Measurements from ENCODE around the gene GCAT.

The GCAT gene

GRCh38 chr22:37771702-37772427, 35.9 kb upstream of the GCAT start:
- DNase-seq (ENCODE audit: low read depth), result no peak
- H3K4me3 ChIP-seq (replicated peaks; ENCODE audit: low read depth, low read length), result no peak overlapping the region
- no peak for TF ChIP-seq CTCF (IDR thresholded peaks at IDR 0.05; ENCODE audit: low read length, missing control alignments)

- no peak for TF ChIP-seq CTCF (IDR thresholded peaks at IDR 0.05; ENCODE audit: low read length, missing control alignments)
- no peak for DNase-seq (ENCODE audit: low read depth)
- no peak overlapping the region for H3K4me3 ChIP-seq (replicated peaks; ENCODE audit: low read depth, low read length)
These were observed 33.0 kb upstream of the GCAT start for GRCh38 chr22:37774728-37775127.

GRCh38 chr22:37775785-37776638, 31.7 kb upstream of the GCAT start:
- no peak for TF ChIP-seq CTCF (IDR thresholded peaks at IDR 0.05; ENCODE audit: low read length, missing control alignments)
- no peak for DNase-seq (ENCODE audit: low read depth)
- no peak overlapping the region for H3K4me3 ChIP-seq (replicated peaks; ENCODE audit: low read depth, low read length)

DNA sequence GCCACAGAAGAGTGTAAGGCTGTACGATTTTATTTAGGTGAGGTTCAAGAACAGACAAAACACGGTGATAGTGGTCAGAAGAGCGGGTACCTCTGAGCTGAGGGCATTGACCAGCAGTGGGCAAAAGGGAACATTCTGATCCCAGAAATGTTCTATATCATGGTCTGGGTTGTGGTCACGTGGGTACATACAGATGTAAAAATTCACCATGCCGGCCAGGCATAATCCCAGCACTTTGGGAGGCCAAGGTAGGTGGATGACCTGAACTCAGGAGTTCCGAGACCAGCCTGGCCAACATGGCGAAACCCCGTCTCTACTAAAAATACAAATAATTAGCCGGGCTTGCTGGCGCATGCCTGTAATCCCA, 31.1 kb upstream of the GCAT start:
- no peak overlapping the region for H3K4me3 ChIP-seq (replicated peaks; ENCODE audit: low read depth, low read length)
- TF ChIP-seq CTCF (IDR thresholded peaks at IDR 0.05; ENCODE audit: low read length, missing control alignments), result no peak
- no peak for DNase-seq (ENCODE audit: low read depth)

DNA sequence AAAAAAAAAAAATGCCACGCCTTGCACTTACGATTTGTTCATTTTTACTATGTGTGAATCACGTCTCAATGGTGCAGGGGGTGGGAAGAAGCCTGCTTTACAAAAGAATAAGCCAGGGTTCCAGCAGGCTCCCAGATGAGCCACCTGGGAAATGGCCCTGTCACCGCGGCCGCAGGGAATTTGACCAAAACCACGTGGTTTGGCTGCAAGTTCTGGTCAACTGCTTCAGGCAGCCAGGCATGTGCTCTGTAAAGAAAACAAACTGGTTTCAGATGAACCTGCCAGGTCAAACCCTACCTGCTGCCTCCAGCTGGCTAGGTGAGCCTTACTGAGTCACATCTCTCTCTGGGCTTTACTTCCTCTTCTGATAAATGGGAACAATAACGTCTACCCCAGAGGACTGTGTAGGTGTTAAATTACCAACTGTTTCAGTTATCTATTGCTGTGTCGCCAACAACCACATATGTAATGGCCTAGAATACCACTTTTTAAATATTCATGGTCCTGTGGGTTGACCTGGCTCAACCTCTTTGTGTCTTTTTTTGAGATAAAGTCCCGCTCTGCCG, 30.5 kb upstream of the GCAT start:
- H3K4me3 ChIP-seq (replicated peaks; ENCODE audit: low read depth, low read length), result no peak overlapping the region
- no peak for TF ChIP-seq CTCF (IDR thresholded peaks at IDR 0.05; ENCODE audit: low read length, missing control alignments)
- peak; percentile 40 for DNase-seq (ENCODE audit: low read depth)

GRCh38 chr22:37778370-37779009, 29.2 kb upstream of the GCAT start:
- H3K4me3 ChIP-seq (replicated peaks; ENCODE audit: low read depth, low read length), result no peak overlapping the region
- no peak for TF ChIP-seq CTCF (IDR thresholded peaks at IDR 0.05; ENCODE audit: low read length, missing control alignments)
- DNase-seq (ENCODE audit: low read depth), result no peak

Measured in fibroblast of pulmonary artery (primary cell).